Stimulated activated CD8-positive, alpha-beta memory T cell treated with anti-CD3 and anti-CD28 coated beads, Interleukin-12 subunit alpha, Interleukin-12 subunit beta, amount 100 ng/mL, for 24 hours (primary cell): ENCODE measurements around the gene DGKZ.
"Not testable (repeated sequence)": the region's sequence is repeated elsewhere in the genome, so short reads cannot be mapped to it uniquely, and the experiment has no call there.

ENCODE experiments used
- DNase-seq: peaks from one replicate; pipeline ENCODE4 v3.0.0-alpha.2; 2020; ENCODE audit errors: extremely low read depth

DGKZ gene, protein sequence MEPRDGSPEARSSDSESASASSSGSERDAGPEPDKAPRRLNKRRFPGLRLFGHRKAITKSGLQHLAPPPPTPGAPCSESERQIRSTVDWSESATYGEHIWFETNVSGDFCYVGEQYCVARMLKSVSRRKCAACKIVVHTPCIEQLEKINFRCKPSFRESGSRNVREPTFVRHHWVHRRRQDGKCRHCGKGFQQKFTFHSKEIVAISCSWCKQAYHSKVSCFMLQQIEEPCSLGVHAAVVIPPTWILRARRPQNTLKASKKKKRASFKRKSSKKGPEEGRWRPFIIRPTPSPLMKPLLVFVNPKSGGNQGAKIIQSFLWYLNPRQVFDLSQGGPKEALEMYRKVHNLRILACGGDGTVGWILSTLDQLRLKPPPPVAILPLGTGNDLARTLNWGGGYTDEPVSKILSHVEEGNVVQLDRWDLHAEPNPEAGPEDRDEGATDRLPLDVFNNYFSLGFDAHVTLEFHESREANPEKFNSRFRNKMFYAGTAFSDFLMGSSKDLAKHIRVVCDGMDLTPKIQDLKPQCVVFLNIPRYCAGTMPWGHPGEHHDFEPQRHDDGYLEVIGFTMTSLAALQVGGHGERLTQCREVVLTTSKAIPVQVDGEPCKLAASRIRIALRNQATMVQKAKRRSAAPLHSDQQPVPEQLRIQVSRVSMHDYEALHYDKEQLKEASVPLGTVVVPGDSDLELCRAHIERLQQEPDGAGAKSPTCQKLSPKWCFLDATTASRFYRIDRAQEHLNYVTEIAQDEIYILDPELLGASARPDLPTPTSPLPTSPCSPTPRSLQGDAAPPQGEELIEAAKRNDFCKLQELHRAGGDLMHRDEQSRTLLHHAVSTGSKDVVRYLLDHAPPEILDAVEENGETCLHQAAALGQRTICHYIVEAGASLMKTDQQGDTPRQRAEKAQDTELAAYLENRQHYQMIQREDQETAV

GRCh38 chr11:46346886-46347636 is at the start of gene DGKZ:
TSS of gene DGKZ (plus strand) at chr11:46347463. CDS start at chr11:46347660, 197 bp downstream.
- peak; percentile 66 for DNase-seq

DNA sequence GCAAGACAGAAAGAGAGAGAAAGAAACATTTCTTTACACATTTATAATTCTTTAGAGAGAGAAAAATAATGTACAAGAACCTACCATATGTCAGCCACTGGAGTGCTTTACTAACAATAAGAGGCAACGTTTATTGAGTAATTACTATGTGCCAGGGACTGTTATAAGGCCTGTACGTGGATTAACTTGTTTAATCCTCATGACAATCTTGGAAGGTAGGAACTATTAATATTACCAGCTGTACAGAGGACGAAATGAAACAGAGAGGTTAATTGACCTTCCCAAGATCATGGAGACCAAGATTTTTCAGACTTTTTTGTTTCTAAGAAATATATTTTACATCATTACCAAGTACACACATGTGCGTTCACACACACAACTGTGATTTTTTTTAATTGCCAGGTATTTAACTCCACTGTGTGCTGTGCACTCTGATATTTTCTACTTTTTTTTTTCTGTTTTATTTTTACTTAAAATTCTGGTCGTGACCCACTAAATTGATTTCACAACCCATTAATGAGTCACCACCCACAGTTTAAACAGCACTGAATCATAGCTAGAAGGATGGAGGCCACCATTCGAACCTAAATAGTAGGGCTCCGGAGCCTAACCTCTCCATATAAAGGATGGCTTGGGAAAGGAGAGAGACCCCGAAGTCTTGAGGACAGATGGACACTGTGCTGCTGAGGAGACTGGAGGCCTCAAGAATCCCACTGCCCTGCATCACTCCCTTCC is 48.4 kb upstream of the DGKZ start:
- DNase-seq, result no peak

DNA sequence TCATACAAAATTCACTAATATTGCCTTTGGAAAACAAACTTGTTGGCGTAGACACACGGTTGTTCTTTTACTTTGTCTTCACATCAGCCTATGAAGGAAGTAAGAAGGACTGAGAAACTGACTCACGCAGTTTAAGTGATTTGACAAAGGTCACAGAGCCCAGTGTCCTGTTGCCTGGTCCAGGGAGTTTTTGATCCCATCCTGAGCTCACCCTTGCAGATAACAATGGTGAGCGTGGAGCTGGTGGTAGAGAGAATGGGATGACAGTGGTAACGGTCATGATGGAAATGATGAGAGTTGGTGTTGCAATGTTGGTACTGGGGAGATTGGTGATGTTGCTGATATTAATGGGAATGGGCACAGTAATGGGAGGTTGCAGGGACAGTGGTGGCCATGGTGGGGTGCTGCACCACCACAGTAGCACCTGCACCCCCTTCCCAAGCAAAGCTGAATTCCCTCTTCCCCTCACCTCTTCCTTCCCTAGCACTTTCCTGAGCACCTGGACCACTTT is 47.8 kb upstream of the DGKZ start:
- no peak for DNase-seq

DNA sequence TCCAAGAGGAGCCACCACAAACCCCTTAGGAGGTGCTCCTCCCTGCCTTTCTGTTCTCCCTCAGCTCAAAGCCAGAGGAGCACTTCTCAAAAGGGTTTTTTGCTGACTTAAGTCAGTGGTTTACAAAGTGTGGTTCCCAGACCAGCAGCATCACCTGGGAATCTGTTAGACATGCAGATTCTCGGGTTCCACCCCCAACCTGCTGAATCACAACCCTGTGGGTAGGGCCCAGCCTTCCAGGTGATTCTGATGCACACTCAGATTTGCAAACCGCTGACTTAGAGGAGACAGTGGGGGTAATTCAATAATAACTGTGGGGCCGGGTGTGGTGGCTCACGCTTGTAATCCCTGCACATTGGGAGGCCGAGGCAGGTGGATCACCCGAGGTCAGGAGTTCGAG is 47.0 kb upstream of the DGKZ start:
- DNase-seq, result no peak

DNA sequence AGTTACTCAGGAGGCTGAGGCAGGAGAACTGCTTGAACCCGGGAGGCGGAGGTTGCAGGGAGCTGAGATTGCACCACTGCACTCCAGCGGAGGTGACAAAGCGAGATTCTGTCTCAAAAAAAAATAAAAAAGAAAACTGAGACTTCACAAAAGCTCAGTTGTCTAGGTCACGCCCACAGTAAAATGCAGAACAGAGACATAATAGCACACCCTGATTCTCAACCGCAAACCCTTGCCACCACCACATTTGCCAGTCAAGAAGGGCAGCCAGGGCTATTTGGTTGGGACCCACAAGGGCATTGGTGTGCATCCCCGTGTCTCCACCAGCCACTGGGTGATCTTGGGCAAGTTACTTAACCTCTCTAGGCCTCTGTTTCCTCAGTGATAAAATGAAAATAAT is 44.4 kb upstream of the DGKZ start:
- no peak for DNase-seq

DNA sequence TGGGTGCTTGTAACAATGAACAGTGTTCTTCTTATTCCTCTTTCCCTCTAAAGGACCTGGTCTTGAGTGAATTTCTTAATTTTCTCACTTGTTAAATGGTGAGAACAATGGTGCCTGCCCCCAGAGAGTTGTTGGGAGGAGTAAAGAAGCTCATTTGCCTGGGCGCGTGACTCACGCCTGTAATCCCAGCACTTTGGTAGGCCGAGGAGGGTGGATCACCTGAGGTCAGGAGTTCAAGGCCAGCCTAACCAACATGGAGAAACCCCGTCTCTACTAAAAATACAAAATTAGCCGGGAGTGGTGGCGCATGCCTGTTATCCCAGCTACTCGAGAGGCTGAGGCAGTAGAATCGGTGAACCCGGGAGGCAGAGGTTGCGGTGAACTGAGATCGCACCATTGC is 43.2 kb upstream of the DGKZ start:
- not testable (repeated sequence) for DNase-seq

- no peak for DNase-seq
These were observed 42.6 kb upstream of the DGKZ start for GRCh38 chr11:46304605-46305179.

GRCh38 chr11:46305295-46305694 is 42.0 kb upstream of the DGKZ start:
- no peak for DNase-seq

DNA sequence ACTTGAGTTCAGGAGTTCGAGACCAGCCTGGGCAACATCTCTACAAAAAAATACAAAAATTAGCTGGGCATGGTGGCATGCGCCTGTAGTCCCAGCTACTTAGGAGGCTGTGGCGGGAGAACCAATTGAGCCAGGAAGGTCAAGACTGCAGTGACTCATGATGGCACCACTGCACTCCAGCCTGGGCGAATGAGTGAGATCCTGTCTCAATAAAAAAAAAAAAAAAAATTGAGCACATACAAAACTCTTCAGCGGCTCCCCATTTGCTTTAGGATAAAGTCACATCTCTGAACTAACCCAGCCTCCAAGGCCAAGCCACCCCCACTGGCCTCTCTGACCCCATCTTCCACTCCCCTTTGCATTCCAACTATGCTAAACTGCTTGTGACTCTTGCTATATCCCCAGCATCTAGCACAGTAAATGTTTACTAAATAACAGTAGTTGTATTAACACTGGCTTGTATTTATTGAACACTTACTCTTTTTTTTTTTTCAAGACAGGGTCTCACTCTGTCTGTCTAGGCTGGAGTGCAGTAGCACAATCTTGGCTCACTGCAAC is 40.9 kb upstream of the DGKZ start:
- no peak for DNase-seq

GRCh38 chr11:46307369-46307768 is 39.9 kb upstream of the DGKZ start:
- DNase-seq, result no peak

DNA sequence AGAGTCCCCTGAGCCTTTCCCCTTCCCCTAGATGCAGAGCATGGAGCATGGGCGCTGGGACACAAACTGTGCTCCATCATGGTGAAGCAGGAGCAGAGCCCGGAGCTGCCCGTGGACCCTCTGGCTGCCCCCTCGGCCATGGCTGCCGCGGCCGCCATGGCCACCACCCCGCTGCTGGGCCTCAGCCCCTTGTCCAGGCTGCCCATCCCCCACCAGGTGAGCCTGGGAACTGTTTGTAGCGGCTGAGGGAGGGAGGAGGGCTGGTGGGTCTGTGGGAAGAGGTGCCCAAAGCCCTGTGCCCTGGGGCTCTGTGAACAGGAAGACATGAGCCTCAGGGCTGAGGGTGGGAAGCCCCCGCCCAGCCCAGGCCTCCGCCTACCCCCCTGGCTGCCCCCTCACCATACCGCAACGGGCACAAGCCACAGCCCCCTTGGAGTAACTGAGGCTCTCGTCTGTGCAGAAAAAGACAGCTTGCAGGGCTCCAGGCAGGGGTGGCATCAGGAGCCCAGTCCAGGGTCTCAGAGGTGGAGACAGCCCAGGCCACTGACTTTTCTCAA is 39.4 kb upstream of the DGKZ start:
- no peak for DNase-seq

- no peak for DNase-seq
These were observed 38.4 kb upstream of the DGKZ start for GRCh38 chr11:46308631-46309419.

DNA sequence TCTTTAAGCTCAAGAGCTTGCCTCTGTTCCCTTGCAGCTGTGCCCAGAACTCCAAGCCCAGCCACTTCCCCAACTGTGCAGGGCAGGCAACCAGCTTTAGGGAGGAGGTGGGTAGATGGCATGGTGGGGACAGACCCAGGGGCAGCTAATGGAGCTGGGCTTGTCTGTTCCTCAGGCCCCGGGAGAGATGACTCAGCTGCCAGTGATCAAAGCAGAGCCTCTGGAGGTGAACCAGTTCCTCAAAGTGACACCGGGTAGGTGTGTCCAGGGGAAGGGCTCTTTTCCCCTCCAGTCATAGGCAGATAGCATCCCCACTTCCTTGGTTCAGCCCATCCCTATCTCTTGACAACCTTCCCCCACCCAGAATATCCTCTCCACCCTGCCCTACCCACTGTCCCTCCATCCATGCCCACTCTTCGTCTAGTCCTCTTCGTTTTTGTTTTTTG is 37.4 kb upstream of the DGKZ start:
- DNase-seq, result no peak

- no peak for DNase-seq
These were observed 32.1 kb upstream of the DGKZ start for GRCh38 chr11:46315033-46315738.

DNA sequence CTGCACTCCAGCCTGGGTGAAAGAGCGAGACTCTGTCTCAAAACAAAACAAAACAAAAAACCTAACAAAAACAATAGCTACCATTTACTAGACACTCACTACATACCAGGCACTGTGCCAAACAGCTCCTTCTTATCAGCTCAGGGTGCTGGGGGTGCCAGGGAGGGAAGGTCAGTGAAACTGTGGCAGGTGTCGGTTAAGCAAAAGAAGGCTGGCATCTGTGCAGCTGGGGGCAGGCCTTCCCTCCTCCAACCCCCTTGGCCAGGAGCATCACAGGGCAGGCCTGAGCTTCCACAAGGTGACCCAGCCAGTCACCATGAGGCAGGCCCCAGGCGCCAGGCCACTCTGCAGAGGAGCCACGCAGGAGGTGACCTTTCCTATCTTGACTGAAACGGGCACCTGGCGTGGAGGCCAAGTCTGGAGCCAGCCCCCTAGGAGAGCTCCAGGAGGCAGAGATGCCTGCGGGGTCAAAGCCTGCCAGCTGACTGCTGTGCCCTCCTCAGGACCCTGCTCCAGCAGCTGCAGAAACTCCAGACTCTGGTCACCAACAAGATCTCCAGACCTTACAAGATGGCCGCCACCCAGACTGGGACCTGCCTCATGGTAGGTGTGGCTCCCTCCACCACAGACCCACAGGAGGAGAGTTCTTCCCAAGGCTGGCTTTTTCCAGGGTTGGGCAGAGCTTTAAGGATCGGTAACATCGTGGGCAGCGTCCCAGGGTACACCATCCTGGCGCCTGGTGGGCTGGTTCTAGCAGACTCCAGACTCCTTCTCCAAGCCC is 31.3 kb upstream of the DGKZ start:
- DNase-seq, result no peak

DNA sequence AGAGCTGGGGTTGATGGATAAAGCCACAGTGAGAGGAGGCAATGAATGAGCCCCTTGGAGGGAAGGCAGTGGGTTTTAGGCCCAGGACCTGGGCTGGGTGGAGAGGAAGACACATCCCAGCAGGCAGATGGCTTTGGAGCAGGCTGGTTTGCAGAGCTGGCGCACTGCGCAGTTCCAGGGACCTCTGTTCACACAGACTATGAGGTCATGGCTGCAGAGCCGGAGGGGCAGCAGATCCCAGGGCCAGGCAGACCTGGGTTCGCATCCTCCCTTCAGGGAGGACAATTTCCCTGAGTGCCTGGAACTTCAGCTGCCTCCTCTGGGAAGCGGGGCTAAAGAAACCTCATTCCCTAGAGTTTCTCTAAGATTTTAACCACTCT is 28.2 kb upstream of the DGKZ start:
- no peak for DNase-seq

DNA sequence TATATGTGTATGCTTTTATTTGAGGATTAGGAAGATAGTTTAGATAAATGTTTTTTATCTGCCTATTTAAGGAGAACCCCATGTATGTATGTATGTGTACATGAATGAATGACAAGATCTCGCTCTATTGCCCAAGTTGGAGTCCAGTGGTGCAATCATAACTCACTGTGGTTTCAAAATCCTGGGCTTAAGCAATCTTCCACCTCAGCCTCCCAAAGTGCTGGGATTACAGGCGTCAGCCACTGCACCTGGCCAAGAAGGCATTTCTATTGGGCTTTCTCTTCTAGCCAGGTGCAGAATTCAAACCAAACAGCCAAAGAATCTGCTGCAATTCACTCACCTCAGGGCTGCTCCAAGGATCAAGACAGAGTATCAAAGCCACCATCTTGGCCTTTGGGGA is 25.5 kb upstream of the DGKZ start:
- no peak for DNase-seq

- DNase-seq, result no peak
These were observed 24.5 kb upstream of the DGKZ start for GRCh38 chr11:46322759-46323158.
